Ascending aorta (tissue), 2 donors: ENCODE measurements around the gene CHRM4. TPM values are rescaled to one million over a fixed set of nuclear protein-coding genes. Genes with fewer than 3 reads are reported as not detected.

Experiments used
- DNase-seq, 2 donors: peaks; one replicate each; pipeline ENCODE4 v3.0.0-alpha.2; 2019; ENCODE audit warnings: low spot score in 2 of 2
- H3K27ac ChIP-seq, 2 donors: fragments of 200-600 bp; sonication (generic); one replicate each; pipeline ENCODE4 v1.5.1; 2016 to 2017; ENCODE audit warnings: mild to moderate bottlenecking in 1 of 2
- H3K27me3 ChIP-seq: fragments of 200-600 bp; sonication (generic); one replicate; pipeline ENCODE4 v1.5.1; 2017
- H3K36me3 ChIP-seq, 2 donors: fragments of 200-600 bp; sonication (generic); one replicate each; pipeline ENCODE4 v1.5.1; 2016
- H3K4me1 ChIP-seq, 2 donors: fragments of 200-600 bp; sonication (generic); one replicate each; pipeline ENCODE4 v1.5.1; 2016 to 2017; ENCODE audit warnings: mild to moderate bottlenecking in 1 of 2
- H3K4me3 ChIP-seq, 2 donors: fragments of 200-600 bp; sonication (generic); one replicate each; pipeline ENCODE4 v1.5.1; 2016 to 2017; ENCODE audit warnings: mild to moderate bottlenecking in 1 of 2
- H3K9me3 ChIP-seq, 2 donors: fragments of 200-600 bp; sonication (generic); one replicate each; pipeline ENCODE4 v1.5.1; 2016
- CTCF ChIP-seq, 3 experiments: fragments of 200-600 bp in 2 of 3; fragments of 450-650 bp in 1 of 3; sonication (generic) in 2 of 3; IDR thresholded peaks; one replicate each; pipeline ENCODE4 v1.5.1; 2016 to 2019; ENCODE audit warnings: antibody characterized with exemption in 3 of 3, mild to moderate bottlenecking in 1 of 3, moderate library complexity in 1 of 3
- intact Hi-C: fragments of 100-400 bp; cut with DNase I; formaldehyde crosslinking; loops from one replicate; pipeline ENCODE4 v1.15.1; 2023
- total RNA-seq: library from RNA; depleted of rRNA; stranded (reverse); fragments of >200 nt; gene quantifications from one replicate; pipeline ENCODE4 v1.1.0, GENCODE V29; 2016

The CHRM4 gene
- total RNA-seq, 1 donor from 2014 or later = not detected

GRCh38 chr11:46342239-46342638, 49.3 kb downstream of the CHRM4 start:
- Histone ChIP-seq H3K4me1 (peaks cover 0 to 3% of the 10 kb centered on the region in 2 donors), H3K27me3 (no peaks in the 10 kb centered on the region), H3K9me3 (no peaks in the 10 kb centered on the region), H3K36me3 (no peaks in the 10 kb centered on the region), H3K27ac (no peak overlapping the region), H3K4me3 (no peak overlapping the region)
- DNase-seq = no peak
- TF ChIP-seq CTCF (IDR thresholded peaks at IDR 0.05) = no peak
- intact Hi-C loops = no loop called here

GRCh38 chr11:46341454-46341853, 50.1 kb downstream of the CHRM4 start:
- no peak for DNase-seq
- Histone ChIP-seq H3K36me3 (no peaks in the 10 kb centered on the region), H3K4me3 (no peak overlapping the region), H3K27ac (no peak overlapping the region), H3K4me1 (no peaks in the 10 kb centered on the region), H3K9me3 (no peaks in the 10 kb centered on the region), H3K27me3 (no peaks in the 10 kb centered on the region)
- intact Hi-C loops = no loop called here
- no peak for TF ChIP-seq CTCF (IDR thresholded peaks at IDR 0.05)

GRCh38 chr11:46339816-46340215, 51.8 kb downstream of the CHRM4 start:
- H3K4me1 ChIP-seq = no peaks in the 10 kb centered on the region
- no peak for DNase-seq
- no peaks in the 10 kb centered on the region for H3K27me3 ChIP-seq
- no peak overlapping the region for H3K27ac ChIP-seq
- H3K36me3 ChIP-seq = no peaks in the 10 kb centered on the region
- H3K9me3 ChIP-seq = no peaks in the 10 kb centered on the region
- TF ChIP-seq CTCF (IDR thresholded peaks at IDR 0.05) = no peak
- H3K4me3 ChIP-seq = no peak overlapping the region
- intact Hi-C loops = no loop called here

GRCh38 chr11:46338988-46339666, 52.4 kb downstream of the CHRM4 start:
- no peak for TF ChIP-seq CTCF (IDR thresholded peaks at IDR 0.05)
- intact Hi-C loops = no loop called here
- peak overlapping the region in 1 of 2 donors; percentile 30 for H3K4me3 ChIP-seq
- H3K9me3 ChIP-seq = no peaks in the 10 kb centered on the region
- no peaks in the 10 kb centered on the region for H3K27me3 ChIP-seq
- H3K4me1 ChIP-seq = no peaks in the 10 kb centered on the region
- no peaks in the 10 kb centered on the region for H3K36me3 ChIP-seq
- no peak overlapping the region for H3K27ac ChIP-seq
- DNase-seq = no peak

- intact Hi-C loops = no loop called here
- H3K27ac ChIP-seq = no peak overlapping the region
- no peak for TF ChIP-seq CTCF (IDR thresholded peaks at IDR 0.05)
Measured at GRCh38 chr11:46338636-46338987, 53.0 kb downstream of the CHRM4 start.

More at GRCh38 chr11:46338636-46338987, 53.0 kb downstream of the CHRM4 start:
- H3K9me3 ChIP-seq = no peaks in the 10 kb centered on the region
- peaks cover 3% of the 10 kb centered on the region for H3K27me3 ChIP-seq
- H3K4me1 ChIP-seq = no peaks in the 10 kb centered on the region
- H3K4me3 ChIP-seq = peak overlapping the region in 1 of 2 donors; percentile 30
- H3K36me3 ChIP-seq = no peaks in the 10 kb centered on the region
- DNase-seq = no peak
